Gastrocnemius medialis (tissue), 4 donors: ENCODE results near the gene SUSD1.

ENCODE experiments used
- POLR2A ChIP-seq, 2 donors: fragments of 450-650 bp; IDR thresholded peaks; one replicate each; pipeline ENCODE4 v1.6.1; 2017; ENCODE audit warnings: antibody characterized with exemption in 2 of 2, mild to moderate bottlenecking in 2 of 2, moderate library complexity in 2 of 2
- TF ChIP-seq, protein P1 (sequence below), 5 experiments: fragments of 450-650 bp in 3 of 5; fragments of 200-600 bp in 2 of 5; sonication (generic) in 2 of 5; IDR thresholded peaks in 4 of 5; conservative IDR thresholded peaks in 1 of 5; 1 replicate in 4 of 5; 2 replicates in 1 of 5; pipeline ENCODE4 v1.5.1; 2016 to 2019; ENCODE audit warnings: antibody characterized with exemption in 5 of 5, mild to moderate bottlenecking in 3 of 5, moderate library complexity in 3 of 5

DNA sequence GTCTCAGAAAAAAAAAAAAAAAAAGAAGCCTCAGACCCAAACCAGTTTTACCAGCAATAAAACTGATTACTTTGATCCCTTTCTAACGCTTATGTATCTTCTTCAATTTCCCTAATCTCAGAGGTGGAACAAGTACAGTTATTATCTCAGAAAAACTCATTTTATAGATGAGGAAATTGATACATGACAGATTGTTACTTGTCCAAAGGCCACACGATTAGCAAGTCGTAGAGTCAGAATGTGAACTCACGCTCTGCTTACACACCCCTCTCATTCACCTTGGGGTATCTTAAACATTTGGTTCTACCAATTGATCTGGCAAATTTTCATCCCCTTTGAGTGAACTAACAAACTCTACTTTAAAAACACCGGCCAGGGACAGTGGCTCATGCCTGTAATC, 110.2 kb downstream of the SUSD1 start:
- TF ChIP-seq, protein P1, sequence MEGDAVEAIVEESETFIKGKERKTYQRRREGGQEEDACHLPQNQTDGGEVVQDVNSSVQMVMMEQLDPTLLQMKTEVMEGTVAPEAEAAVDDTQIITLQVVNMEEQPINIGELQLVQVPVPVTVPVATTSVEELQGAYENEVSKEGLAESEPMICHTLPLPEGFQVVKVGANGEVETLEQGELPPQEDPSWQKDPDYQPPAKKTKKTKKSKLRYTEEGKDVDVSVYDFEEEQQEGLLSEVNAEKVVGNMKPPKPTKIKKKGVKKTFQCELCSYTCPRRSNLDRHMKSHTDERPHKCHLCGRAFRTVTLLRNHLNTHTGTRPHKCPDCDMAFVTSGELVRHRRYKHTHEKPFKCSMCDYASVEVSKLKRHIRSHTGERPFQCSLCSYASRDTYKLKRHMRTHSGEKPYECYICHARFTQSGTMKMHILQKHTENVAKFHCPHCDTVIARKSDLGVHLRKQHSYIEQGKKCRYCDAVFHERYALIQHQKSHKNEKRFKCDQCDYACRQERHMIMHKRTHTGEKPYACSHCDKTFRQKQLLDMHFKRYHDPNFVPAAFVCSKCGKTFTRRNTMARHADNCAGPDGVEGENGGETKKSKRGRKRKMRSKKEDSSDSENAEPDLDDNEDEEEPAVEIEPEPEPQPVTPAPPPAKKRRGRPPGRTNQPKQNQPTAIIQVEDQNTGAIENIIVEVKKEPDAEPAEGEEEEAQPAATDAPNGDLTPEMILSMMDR (IDR thresholded peaks at IDR 0.05 in 4 of 5, conservative IDR thresholded peaks at IDR 0.05 in 1 of 5) = no peak
- no peak for TF ChIP-seq POLR2A (IDR thresholded peaks at IDR 0.05)
